ENCODE results near the gene PLP2.
"Not testable (repeated sequence)": the region's sequence is repeated elsewhere in the genome, so short reads cannot be mapped to it uniquely, and the experiment has no call there.

Gene PLP2

GRCh38 chrX:49164589-49165360, 6.9 kb upstream of the PLP2 start:
- no peak for DNase-seq

- peak; percentile 97 for DNase-seq
These were observed 5.5 kb upstream of the PLP2 start for GRCh38 chrX:49165901-49166881.

- DNase-seq, result peak; percentile 71
These were observed 4.6 kb upstream of the PLP2 start for GRCh38 chrX:49166914-49167739.

GRCh38 chrX:49167740-49168108, 4.0 kb upstream of the PLP2 start:
- DNase-seq, result no peak

- peak; percentile 83 for DNase-seq
These were observed 632 bp downstream of the PLP2 start for GRCh38 chrX:49172280-49172780.

- DNase-seq, result not testable (repeated sequence)
These were observed 1.8 kb downstream of the PLP2 start for GRCh38 chrX:49173544-49173943.

GRCh38 chrX:49174723-49175122, 3.0 kb downstream of the PLP2 start:
- no peak for DNase-seq

- no peak for DNase-seq
These were observed 4.0 kb downstream of the PLP2 start for GRCh38 chrX:49175435-49176274.

- no peak for DNase-seq
These were observed 5.0 kb downstream of the PLP2 start for GRCh38 chrX:49176421-49177326.

- DNase-seq, result no peak
These were observed 5.7 kb downstream of the PLP2 start for GRCh38 chrX:49177338-49177833.

GRCh38 chrX:49177873-49178480, 6.3 kb downstream of the PLP2 start:
- DNase-seq, result no peak

GRCh38 chrX:49178537-49178936, 6.8 kb downstream of the PLP2 start:
- DNase-seq, result no peak

GRCh38 chrX:49179358-49179757, 7.7 kb downstream of the PLP2 start:
- DNase-seq, result no peak

- DNase-seq, result no peak
These were observed 12.1 kb downstream of the PLP2 start for GRCh38 chrX:49183701-49184281.

GRCh38 chrX:49184294-49185281, 12.9 kb downstream of the PLP2 start:
- DNase-seq, result peak; percentile 95

- DNase-seq, result peak; percentile 78
These were observed 14.7 kb downstream of the PLP2 start, which contains the start of gene PRICKLE3 for GRCh38 chrX:49186125-49187027. Gene PRICKLE3, minus strand, starts transcription at chrX:49186373. Its CDS starts 76 bp downstream, at chrX:49186297.

- no peak for DNase-seq
These were observed 15.3 kb downstream of the PLP2 start for GRCh38 chrX:49187028-49187394.
